Neural progenitor cell (in vitro differentiated cells): ENCODE results near the gene PLCD4. TPM values are rescaled to one million over a fixed set of nuclear protein-coding genes. Genes with fewer than 3 reads are reported as not detected.

Experiments
- DNase-seq: peaks from one replicate; pipeline ENCODE4 v3.0.0-alpha.2; 2016; ENCODE audit warnings: low spot score
- H2AFZ ChIP-seq: fragments of 200-600 bp; sonication (generic); replicated peaks from 2 replicates; pipeline ENCODE4 v1.6.1; 2016; ENCODE audit warnings: antibody characterized with exemption
- H3F3A ChIP-seq: fragments of 200-600 bp; sonication (generic); 2 replicates; pipeline ENCODE4 v1.6.1; 2016; ENCODE audit warnings: antibody characterized with exemption, low read depth
- H3K27ac ChIP-seq: fragments of 200-600 bp; sonication (generic); 2 replicates; pipeline ENCODE4 v1.5.1; 2016; ENCODE audit warnings: mild to moderate bottlenecking
- H3K27me3 ChIP-seq: fragments of 200-600 bp; sonication (generic); 2 replicates; pipeline ENCODE4 v1.6.1; 2016; ENCODE audit warnings: mild to moderate bottlenecking, moderate library complexity
- H3K36me3 ChIP-seq: fragments of 200-600 bp; sonication (generic); 2 replicates; pipeline ENCODE4 v1.5.1; 2016
- H3K4me1 ChIP-seq: fragments of 200-600 bp; sonication (generic); 2 replicates; pipeline ENCODE4 v1.6.1; 2016; ENCODE audit warnings: mixed run types
- H3K4me2 ChIP-seq: fragments of 200-600 bp; sonication (generic); 2 replicates; pipeline ENCODE4 v1.6.1; 2016
- H3K4me3 ChIP-seq: fragments of 200-600 bp; sonication (generic); 2 replicates; pipeline ENCODE4 v1.5.1; 2016
- H3K79me2 ChIP-seq: fragments of 200-600 bp; sonication (generic); 2 replicates; pipeline ENCODE4 v1.6.1; 2016; ENCODE audit warnings: low read depth
- H3K9ac ChIP-seq: fragments of 200-600 bp; sonication (generic); 2 replicates; pipeline ENCODE4 v1.6.1; 2016
- H3K9me3 ChIP-seq: fragments of 200-600 bp; sonication (generic); 2 replicates; pipeline ENCODE4 v1.5.1; 2016; ENCODE audit warnings: low read depth
- H4K20me1 ChIP-seq: fragments of 200-600 bp; sonication (generic); 2 replicates; pipeline ENCODE4 v1.6.1; 2016; ENCODE audit warnings: low read depth
- H3K27ac Mint-ChIP-seq: 3 replicates; pipeline ENCODE4 v1.8.0; 2021; ENCODE audit warnings: mixed read lengths
- H3K27me3 Mint-ChIP-seq: 2 replicates; pipeline ENCODE4 v1.8.0; 2022; ENCODE audit warnings: low read depth, mild to moderate bottlenecking, inconsistent platforms, moderate library complexity, mixed read lengths; ENCODE audit not compliant: insufficient read depth
- H3K36me3 Mint-ChIP-seq: 3 replicates; pipeline ENCODE4 v1.8.0; 2021; ENCODE audit warnings: mixed read lengths
- H3K4me1 Mint-ChIP-seq: 3 replicates; pipeline ENCODE4 v1.8.0; 2021; ENCODE audit warnings: mixed read lengths
- H3K4me3 Mint-ChIP-seq: 3 replicates; pipeline ENCODE4 v1.8.0; 2021; ENCODE audit warnings: mild to moderate bottlenecking, moderate library complexity, mixed read lengths
- H3K9me3 Mint-ChIP-seq: 3 replicates; pipeline ENCODE4 v1.8.0; 2020; ENCODE audit warnings: mixed read lengths
- EZH2 ChIP-seq: fragments of 200-600 bp; sonication (generic); IDR thresholded peaks from 2 replicates; pipeline ENCODE4 v1.6.1; 2017; ENCODE audit warnings: antibody characterized with exemption, mild to moderate bottlenecking, moderate library complexity
- EZH2phosphoT487 ChIP-seq: fragments of 200-600 bp; sonication (generic); IDR thresholded peaks from 2 replicates; pipeline ENCODE4 v1.6.1; 2017; ENCODE audit warnings: antibody characterized with exemption
- total RNA-seq: library from RNA; depleted of rRNA; stranded (reverse); fragments of >200 nt; gene quantifications from 2 replicates; pipeline ENCODE4 v1.2.3, GENCODE V29; 2015; ENCODE audit warnings: low replicate concordance
- TF ChIP-seq, protein P1 (sequence below): fragments of 200-600 bp; sonication (generic); IDR thresholded peaks from 2 replicates; pipeline ENCODE4 v1.5.1; 2017; ENCODE audit warnings: antibody characterized with exemption, mild to moderate bottlenecking

PLCD4 gene
- 0.12 and 1.1 TPM in 2 replicates for total RNA-seq

DNA sequence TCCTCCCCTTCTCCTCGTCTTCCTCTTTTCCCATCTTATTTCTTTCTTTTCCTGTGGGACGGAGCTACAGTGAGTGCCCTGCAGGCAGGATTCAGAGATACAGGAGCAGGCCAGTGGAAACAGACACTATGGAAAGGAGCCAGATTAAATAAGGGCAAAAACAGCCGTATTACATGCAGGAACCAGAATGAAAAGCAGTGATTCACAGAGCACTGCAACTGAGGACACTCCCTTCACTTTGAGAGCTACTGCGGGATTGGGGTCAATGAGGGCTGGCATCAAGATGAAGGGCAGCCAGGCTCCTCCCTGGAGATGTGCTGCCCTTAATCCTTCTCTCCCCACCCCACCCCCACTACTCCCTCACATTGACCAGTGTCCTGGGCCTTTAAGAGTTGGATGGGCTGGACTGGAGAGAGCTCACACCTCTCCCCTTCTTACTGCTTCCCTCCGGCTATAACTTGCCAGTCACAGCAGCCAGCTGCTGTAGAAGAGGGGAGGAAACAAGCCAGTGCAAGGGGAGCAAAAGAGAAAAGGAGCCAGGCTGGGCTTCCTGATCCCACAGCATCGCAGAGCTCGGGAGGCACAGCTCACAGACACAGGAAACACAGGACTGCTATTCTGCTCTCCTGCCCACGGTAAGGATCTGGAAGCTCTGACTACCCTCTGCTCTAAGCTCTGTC, at the start of gene PLCD4:
Gene PLCD4 (plus strand): TSS at position 464 of the 680 bp plus-strand sequence. CDS start 7,841 bp downstream, outside the sequence.
- no peak for TF ChIP-seq EZH2
- TF ChIP-seq EZH2phosphoT487 = no peak
- TF ChIP-seq, protein P1, sequence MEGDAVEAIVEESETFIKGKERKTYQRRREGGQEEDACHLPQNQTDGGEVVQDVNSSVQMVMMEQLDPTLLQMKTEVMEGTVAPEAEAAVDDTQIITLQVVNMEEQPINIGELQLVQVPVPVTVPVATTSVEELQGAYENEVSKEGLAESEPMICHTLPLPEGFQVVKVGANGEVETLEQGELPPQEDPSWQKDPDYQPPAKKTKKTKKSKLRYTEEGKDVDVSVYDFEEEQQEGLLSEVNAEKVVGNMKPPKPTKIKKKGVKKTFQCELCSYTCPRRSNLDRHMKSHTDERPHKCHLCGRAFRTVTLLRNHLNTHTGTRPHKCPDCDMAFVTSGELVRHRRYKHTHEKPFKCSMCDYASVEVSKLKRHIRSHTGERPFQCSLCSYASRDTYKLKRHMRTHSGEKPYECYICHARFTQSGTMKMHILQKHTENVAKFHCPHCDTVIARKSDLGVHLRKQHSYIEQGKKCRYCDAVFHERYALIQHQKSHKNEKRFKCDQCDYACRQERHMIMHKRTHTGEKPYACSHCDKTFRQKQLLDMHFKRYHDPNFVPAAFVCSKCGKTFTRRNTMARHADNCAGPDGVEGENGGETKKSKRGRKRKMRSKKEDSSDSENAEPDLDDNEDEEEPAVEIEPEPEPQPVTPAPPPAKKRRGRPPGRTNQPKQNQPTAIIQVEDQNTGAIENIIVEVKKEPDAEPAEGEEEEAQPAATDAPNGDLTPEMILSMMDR = no peak
- H3K27me3 Mint-ChIP-seq = peaks cover 2% of the 10 kb centered on the region
- H3K4me1 Mint-ChIP-seq = peaks cover 10% of the 10 kb centered on the region
- Histone ChIP-seq H3K4me2 (peak within 1 kb of the TSS; percentile 33), H3K79me2 (no peaks in the 10 kb centered on the region), H2AFZ (peak within 1 kb of the TSS; percentile 20), H3K27me3 (no peaks in the 10 kb centered on the region), H3K4me1 (peaks cover 4% of the 10 kb centered on the region), H3K27ac (no peak within 1 kb of the TSS), H4K20me1 (no peaks in the 10 kb centered on the region), H3K4me3 (no peak within 1 kb of the TSS), H3K9ac (no peak within 1 kb of the TSS), H3K9me3 (no peaks in the 10 kb centered on the region), H3F3A (peaks cover 3% of the 10 kb centered on the region), H3K36me3 (no peaks in the 10 kb centered on the region)
- peak within 1 kb of the TSS; percentile 29 for H3K27ac Mint-ChIP-seq
- no peaks in the 10 kb centered on the region for H3K36me3 Mint-ChIP-seq
- H3K9me3 Mint-ChIP-seq = no peaks in the 10 kb centered on the region
- peak within 1 kb of the TSS; percentile 16 for H3K4me3 Mint-ChIP-seq
- peak; percentile 47 for DNase-seq

DNA sequence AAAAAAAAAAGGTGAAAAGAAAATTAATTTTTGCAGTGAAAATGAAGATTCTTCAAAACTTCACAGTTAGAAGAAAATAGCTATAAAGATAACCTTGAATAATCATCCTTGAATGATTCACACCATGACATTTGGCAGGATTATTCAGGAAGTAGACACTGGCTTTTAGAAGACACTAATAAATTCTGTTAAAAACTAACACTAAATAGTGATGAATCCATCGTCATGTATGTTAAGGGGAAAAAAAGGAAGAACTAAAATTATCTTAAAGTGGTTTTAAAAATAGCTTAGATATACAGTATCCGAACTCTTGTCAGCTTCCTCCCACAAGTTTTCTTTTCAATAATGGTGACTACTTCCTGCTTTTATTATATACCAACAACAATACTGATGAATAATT, 49.8 kb upstream of the PLCD4 start:
- peaks cover 47% of the 10 kb centered on the region for H3K36me3 ChIP-seq
- Mint-ChIP-seq H3K27me3 (no peaks in the 10 kb centered on the region), H3K4me1 (no peaks in the 10 kb centered on the region)

DNA sequence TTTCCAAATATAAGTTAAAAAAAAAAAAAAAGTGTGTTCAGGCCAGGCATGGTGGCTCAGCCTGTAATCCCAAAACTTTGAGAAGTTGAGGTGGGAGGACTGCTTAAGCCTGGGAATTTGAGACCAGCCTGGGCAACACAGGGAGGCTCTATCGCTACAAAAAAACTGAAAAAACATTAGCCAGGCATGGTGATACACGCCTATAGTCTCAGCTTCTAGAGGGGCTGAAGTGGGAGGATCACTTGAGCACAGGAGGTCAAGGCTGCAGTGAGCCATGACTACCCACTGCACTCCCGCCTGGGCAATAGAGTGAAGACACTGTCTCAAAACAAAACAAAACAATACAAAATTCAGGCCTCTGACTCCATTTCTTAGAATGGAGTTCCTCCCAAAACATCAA, 48.7 kb upstream of the PLCD4 start:
- H2AFZ ChIP-seq = no peak overlapping the region
- no peak for DNase-seq
- no peak overlapping the region for H3K4me3 Mint-ChIP-seq
- TF ChIP-seq EZH2phosphoT487 (no peak), EZH2 (no peak)
- TF ChIP-seq, protein P1 = no peak
- H3K4me1 ChIP-seq = no peaks in the 10 kb centered on the region
- no peak overlapping the region for H3K27ac Mint-ChIP-seq
- H3K9ac ChIP-seq = no peak overlapping the region
- peaks cover 36% of the 10 kb centered on the region for H3K36me3 ChIP-seq
- H3K36me3 Mint-ChIP-seq = peaks cover 13% of the 10 kb centered on the region
- no peaks in the 10 kb centered on the region for H3K27me3 Mint-ChIP-seq
- H3K9me3 Mint-ChIP-seq = no peaks in the 10 kb centered on the region
- H3K79me2 ChIP-seq = peaks cover 48% of the 10 kb centered on the region
- no peaks in the 10 kb centered on the region for H3K27me3 ChIP-seq
- H3K27ac ChIP-seq = no peak overlapping the region
- H3F3A ChIP-seq = peaks cover 20% of the 10 kb centered on the region
- H3K9me3 ChIP-seq = no peaks in the 10 kb centered on the region
- H3K4me3 ChIP-seq = no peak overlapping the region
- peaks cover 14% of the 10 kb centered on the region for H4K20me1 ChIP-seq
- H3K4me1 Mint-ChIP-seq = no peaks in the 10 kb centered on the region
- no peak overlapping the region for H3K4me2 ChIP-seq

More for the DNA sequence above, 49.8 kb upstream of the PLCD4 start:
- Mint-ChIP-seq H3K36me3 (peaks cover 21% of the 10 kb centered on the region), H3K27ac (no peak overlapping the region), H3K9me3 (no peaks in the 10 kb centered on the region), H3K4me3 (no peak overlapping the region)
- TF ChIP-seq EZH2 = no peak
- DNase-seq = no peak
- no peaks in the 10 kb centered on the region for H3K4me1 ChIP-seq
- H3K4me3 ChIP-seq = no peak overlapping the region
- peaks cover 38% of the 10 kb centered on the region for H3K79me2 ChIP-seq
- peaks cover 20% of the 10 kb centered on the region for H3F3A ChIP-seq
- peaks cover 13% of the 10 kb centered on the region for H4K20me1 ChIP-seq
- no peak overlapping the region for H3K4me2 ChIP-seq
- no peak overlapping the region for H3K27ac ChIP-seq
- no peaks in the 10 kb centered on the region for H3K9me3 ChIP-seq
- H2AFZ ChIP-seq = no peak overlapping the region
- H3K27me3 ChIP-seq = no peaks in the 10 kb centered on the region
- H3K9ac ChIP-seq = no peak overlapping the region

DNA sequence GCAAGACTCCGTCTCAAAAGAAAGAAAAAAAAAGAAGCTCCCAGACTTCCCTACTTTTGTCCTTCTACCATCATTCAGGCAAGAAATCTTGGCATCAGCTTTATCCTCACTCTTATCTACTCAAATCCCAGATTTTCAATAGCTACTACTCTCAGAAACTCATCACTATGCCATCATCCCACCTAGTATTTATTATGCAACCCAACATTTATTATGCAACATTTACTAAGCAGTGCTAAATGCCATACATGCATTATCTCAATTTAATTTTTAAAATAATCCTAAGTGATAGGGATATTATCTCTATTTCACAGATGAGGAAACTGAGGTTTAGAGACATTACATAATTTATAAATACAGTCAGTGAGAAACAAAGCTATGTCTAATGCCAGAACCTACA, 43.6 kb upstream of the PLCD4 start:
- DNase-seq = no peak
- Histone ChIP-seq H3F3A (peaks cover 20% of the 10 kb centered on the region), H3K4me1 (peaks cover 14% of the 10 kb centered on the region), H3K9me3 (no peaks in the 10 kb centered on the region), H2AFZ (no peak overlapping the region), H3K27me3 (no peaks in the 10 kb centered on the region), H3K4me2 (no peak overlapping the region), H3K36me3 (peaks cover 16% of the 10 kb centered on the region), H3K79me2 (peaks cover 85% of the 10 kb centered on the region), H3K4me3 (no peak overlapping the region), H3K27ac (no peak overlapping the region), H3K9ac (no peak overlapping the region), H4K20me1 (peaks cover 54% of the 10 kb centered on the region)
- Mint-ChIP-seq H3K4me3 (no peak overlapping the region), H3K27me3 (no peaks in the 10 kb centered on the region), H3K27ac (no peak overlapping the region), H3K36me3 (peaks cover 11% of the 10 kb centered on the region), H3K4me1 (peaks cover 17% of the 10 kb centered on the region), H3K9me3 (no peaks in the 10 kb centered on the region)
- TF ChIP-seq, protein P1 = no peak
- no peak for TF ChIP-seq EZH2phosphoT487
- TF ChIP-seq EZH2 = no peak
